OCI-LY7 (cell line): ENCODE results near the gene SNAPIN.

Experiments used
- CTCF ChIP-seq: fragments of 200-600 bp; sonication (generic); conservative IDR thresholded peaks from 2 replicates; pipeline ENCODE4 v1.5.1; 2014; ENCODE audit warnings: mild to moderate bottlenecking, antibody characterized with exemption, low read length, moderate library complexity, mixed read lengths
- EZH2phosphoT487 ChIP-seq: fragments of 200-600 bp; sonication (generic); IDR thresholded peaks from 2 replicates; pipeline ENCODE4 v1.6.1; 2018; ENCODE audit warnings: low read depth, borderline replicate concordance, mild to moderate bottlenecking, mixed run types, antibody characterized with exemption, low read length, moderate library complexity, mixed read lengths

GRCh38 chr1:153629971-153630370 lies 28.5 kb upstream of the SNAPIN start:
- TF ChIP-seq CTCF (no peak), EZH2phosphoT487 (no peak)
